ENCODE data around the gene SPTBN1.

DNA sequence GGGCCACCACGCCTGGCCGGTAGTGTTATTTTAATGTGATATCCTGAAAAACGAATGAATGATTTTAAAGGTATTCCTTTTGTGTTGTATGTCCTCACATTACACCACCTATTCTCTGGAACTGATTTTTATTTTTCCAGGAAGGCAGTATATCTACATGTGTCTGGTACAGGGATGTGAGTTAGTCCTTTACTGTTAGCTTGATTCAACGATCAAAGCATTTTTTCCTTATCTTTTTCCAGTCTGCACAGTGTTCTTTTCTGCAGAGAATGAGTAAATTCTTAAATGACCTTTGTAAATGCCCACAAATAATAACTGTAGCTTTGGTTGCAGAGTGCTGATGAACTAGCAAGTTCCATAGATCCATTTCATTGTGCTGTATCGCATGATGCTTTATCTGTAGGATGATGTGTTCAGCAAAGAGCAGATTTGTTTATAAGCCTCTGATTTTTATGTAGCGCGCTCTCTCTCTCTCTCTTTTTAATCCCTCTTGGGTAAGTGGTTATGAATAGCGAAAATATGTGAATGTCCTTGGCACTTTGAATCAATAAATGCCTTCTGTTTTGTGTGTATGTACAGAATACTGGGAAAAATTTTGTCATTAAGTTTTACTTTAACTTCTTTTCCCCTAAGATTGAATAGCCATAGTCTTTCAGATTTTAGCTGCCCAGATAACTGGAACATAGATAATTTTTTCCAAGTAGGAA lies 184.9 kb downstream of the SPTBN1 start:
- TF ChIP-seq, protein P1, sequence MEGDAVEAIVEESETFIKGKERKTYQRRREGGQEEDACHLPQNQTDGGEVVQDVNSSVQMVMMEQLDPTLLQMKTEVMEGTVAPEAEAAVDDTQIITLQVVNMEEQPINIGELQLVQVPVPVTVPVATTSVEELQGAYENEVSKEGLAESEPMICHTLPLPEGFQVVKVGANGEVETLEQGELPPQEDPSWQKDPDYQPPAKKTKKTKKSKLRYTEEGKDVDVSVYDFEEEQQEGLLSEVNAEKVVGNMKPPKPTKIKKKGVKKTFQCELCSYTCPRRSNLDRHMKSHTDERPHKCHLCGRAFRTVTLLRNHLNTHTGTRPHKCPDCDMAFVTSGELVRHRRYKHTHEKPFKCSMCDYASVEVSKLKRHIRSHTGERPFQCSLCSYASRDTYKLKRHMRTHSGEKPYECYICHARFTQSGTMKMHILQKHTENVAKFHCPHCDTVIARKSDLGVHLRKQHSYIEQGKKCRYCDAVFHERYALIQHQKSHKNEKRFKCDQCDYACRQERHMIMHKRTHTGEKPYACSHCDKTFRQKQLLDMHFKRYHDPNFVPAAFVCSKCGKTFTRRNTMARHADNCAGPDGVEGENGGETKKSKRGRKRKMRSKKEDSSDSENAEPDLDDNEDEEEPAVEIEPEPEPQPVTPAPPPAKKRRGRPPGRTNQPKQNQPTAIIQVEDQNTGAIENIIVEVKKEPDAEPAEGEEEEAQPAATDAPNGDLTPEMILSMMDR (conservative IDR thresholded peaks at IDR 0.05; ENCODE audit: low read depth, low read length), result no peak
- no peak for TF ChIP-seq EZH2 (IDR thresholded peaks at IDR 0.05; ENCODE audit: borderline replicate concordance, low read depth, low read length, poor library complexity, severe bottlenecking)

Data from A673 (cell line).